Thyroid gland (tissue), 4 donors: ENCODE results near the gene GSTT4.

Experiments used
- POLR2A ChIP-seq, 2 donors: fragments of 450-650 bp; IDR thresholded peaks; one replicate each; pipeline ENCODE4 v1.6.1; 2017; ENCODE audit warnings: antibody characterized with exemption in 2 of 2, mild to moderate bottlenecking in 2 of 2, moderate library complexity in 1 of 2
- TF ChIP-seq, protein P1 (sequence below), 6 experiments: fragments of 200-600 bp in 3 of 6; fragments of 450-650 bp in 3 of 6; sonication (generic) in 3 of 6; IDR thresholded peaks; one replicate each; pipeline ENCODE4 v1.5.1; 2016 to 2019; ENCODE audit warnings: antibody characterized with exemption in 6 of 6, mild to moderate bottlenecking in 2 of 6, inconsistent platforms in 1 of 6, moderate library complexity in 1 of 6

GRCh38 chr22:24043958-24044357 lies 38.7 kb upstream of the GSTT4 start:
- TF ChIP-seq, protein P1, sequence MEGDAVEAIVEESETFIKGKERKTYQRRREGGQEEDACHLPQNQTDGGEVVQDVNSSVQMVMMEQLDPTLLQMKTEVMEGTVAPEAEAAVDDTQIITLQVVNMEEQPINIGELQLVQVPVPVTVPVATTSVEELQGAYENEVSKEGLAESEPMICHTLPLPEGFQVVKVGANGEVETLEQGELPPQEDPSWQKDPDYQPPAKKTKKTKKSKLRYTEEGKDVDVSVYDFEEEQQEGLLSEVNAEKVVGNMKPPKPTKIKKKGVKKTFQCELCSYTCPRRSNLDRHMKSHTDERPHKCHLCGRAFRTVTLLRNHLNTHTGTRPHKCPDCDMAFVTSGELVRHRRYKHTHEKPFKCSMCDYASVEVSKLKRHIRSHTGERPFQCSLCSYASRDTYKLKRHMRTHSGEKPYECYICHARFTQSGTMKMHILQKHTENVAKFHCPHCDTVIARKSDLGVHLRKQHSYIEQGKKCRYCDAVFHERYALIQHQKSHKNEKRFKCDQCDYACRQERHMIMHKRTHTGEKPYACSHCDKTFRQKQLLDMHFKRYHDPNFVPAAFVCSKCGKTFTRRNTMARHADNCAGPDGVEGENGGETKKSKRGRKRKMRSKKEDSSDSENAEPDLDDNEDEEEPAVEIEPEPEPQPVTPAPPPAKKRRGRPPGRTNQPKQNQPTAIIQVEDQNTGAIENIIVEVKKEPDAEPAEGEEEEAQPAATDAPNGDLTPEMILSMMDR (IDR thresholded peaks at IDR 0.05), result no peak
- no peak for TF ChIP-seq POLR2A (IDR thresholded peaks at IDR 0.05)
